GM18858 (cell line): ENCODE measurements around the gene BCL11B.

Experiments used
- ATAC-seq: cut with Tn5 transposase; IDR thresholded peaks from one replicate; pipeline ENCODE4 v1.9.1; 2021; ENCODE audit not compliant: unreplicated experiment

Gene BCL11B

DNA sequence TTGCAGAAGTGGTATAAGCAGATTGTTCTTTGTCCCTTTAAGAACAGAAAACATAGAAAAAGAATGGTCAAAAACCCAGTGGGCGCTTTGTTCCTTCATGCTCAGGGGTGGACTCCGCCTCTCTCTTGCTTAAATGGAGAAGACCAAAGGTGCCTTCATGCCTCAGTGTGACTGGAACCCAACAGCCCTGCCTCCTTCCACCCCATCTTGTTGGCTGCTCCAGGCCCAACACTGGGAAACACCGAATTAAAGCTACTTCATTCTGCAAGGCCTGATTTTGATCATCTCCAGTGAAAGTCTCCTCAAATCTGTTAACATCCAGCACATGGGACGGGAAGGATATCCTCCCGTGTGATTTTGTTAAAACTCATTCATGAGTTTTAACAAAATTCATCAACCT, 103.7 kb downstream of the BCL11B start:
- no peak for ATAC-seq

DNA sequence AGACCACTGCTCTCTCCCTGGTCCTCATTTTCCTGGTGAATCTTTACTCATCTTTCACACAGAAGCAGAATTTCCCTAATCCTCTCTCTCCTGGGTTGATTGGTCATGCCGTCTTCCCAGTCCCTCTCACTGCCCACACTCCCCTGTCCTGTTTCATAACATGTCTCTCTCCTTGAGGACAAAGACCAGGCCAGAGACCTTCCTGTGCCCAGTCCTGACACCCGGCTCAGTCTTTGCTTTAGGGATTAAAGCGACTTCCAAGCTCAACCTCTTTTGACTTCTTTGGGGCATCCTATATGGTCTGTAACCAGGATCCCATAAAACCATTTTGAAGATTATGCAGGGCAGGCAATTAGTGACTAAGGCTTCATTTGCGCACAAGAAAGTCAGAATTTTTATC, 105.5 kb downstream of the BCL11B start:
- no peak for ATAC-seq

DNA sequence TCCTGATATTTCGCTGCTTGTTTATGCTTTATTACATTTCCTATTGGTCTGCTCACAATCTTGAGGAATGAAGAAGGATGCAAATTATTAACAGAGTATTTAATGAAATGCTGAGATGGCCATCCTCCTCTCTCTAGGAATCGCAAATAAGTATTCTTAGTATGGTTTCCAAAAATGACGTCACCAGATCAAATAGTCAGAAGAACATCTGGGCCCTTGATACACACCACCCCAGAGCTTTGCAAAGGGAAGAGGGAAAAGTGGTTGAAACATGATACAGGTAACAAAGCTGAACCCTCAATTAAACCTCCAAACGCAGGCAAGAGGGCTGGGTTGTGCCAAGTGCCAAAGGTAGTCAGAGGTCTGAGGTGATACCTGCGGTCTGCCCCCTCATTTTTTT, 107.3 kb downstream of the BCL11B start:
- no peak for ATAC-seq

DNA sequence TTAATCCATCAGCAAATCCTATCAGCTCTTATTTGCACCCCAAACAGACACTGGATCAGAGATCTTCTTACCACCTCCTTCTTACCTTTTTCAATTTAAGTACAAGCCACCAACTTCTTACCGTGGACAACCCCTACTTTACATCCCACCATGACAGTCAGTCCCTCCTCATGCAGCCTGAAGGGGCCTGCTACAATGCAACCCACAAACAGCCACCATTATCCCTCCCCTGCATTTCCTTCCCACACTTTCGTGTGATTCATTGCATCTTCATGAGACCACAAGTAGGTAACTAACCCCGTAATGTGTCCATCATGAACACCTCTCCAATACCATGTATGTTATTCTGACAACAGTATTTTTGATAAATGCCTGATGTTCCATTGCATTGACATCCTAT, 108.6 kb downstream of the BCL11B start:
- ATAC-seq, result no peak

DNA sequence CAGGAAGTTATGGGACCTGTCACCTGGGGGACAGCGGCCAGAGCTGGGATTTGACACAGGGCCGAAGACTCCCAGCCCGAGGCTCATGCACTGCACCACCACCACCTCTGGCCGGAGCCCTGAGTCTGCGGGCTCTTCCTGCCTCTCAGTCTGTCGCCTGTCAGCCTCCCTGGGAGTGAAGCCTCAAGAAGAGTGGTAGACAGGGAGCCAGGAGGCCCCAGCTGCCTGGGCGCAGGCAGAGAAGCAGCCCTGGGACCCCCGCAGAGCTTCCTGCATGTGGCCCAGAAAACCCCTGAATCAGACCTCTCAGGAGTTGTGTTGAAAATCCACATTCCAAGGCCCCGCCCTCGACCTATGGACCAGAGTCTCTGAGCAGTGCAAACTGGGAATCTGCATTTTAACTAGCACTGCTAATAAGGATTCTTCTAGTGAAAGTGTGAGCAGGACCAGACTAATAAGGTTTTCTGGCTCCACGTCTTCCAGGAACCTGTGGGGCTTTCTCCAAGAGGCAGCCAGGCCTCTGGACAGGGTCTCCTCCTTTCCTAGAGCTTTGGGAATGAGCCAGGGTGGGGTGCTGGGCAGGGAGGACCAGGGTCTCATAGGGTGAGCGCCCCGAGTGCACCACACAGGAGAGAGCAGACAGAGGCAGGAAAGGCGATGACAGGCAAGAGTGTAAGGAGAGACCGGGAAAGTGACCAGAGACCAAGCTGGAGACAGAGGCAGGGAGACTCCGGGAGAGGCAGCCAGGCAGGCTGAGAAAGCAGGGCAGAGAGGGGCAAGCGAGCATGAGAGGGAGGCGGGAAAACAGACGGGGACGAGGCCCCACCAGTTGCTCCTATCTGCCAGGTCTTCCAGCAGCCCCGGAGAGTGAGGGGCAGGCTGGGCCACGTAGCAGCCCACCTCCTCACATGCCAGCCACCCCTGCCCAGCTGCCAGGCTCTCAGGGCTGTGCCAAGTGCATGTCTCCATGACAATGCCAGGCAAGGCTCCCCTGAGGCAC, 112.4 kb downstream of the BCL11B start:
- no peak for ATAC-seq

DNA sequence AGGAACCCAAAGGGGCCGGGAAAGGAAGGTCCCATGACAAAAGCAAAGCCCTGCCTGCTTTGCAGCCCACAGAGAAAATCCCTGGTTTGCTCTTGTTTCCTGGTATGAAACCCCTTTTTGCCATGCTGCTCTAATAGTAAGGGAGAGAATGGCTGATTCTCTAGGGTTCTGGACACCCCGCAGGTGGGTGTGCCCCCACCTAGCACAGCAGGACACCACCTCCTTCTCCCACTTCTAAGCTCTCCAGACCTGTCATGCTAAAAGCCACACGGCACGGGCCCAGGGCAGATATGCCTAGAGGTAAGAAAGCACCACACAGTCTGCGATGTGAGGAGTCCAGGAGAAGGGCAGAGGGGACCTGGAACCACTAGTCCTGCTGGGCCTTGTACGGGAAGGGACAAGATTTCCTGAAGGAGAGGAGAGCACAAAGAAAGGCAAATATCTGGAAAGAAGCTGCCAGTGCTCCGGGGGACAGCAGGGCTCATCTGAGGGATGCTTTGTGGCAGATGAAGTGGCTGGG, 113.3 kb downstream of the BCL11B start:
- ATAC-seq, result no peak

DNA sequence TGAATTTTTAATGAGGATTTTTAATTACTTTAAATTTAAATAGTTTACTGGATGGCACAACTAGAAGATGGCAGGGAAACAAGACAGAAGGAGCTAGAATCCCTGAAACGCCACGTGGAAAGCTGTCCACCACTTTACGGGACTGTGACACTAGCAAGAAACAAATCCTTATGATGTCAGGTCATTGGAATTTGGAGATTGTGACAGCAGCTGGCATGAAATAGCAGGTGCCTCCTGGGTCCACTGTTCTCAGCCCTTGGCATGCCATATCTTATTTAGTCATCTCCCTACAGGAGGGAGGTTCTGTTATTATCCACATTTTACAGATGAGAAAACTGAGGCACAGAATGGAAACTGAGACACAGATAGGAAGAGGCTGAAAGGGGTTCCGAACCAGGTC, 113.8 kb downstream of the BCL11B start:
- ATAC-seq, result no peak

DNA sequence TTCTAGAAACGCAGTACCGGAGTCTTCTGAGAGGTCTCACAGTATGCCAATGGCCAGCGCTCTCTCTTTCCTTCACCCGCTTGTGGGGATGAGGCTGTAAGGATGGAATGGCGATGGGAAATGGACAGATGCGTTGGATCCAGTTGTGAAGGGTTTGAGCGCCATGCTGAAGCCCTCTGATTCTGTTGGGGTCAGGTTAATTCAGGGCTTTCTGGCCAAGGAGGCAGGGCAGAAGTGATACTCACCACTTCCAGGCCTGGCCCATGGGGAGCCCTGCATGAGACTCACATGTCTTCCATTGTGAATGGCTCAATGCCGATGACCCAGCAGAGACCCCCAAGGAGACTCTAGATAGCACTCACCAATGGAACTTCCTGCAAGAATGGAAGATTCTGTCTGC, 114.3 kb downstream of the BCL11B start:
- ATAC-seq, result no peak

DNA sequence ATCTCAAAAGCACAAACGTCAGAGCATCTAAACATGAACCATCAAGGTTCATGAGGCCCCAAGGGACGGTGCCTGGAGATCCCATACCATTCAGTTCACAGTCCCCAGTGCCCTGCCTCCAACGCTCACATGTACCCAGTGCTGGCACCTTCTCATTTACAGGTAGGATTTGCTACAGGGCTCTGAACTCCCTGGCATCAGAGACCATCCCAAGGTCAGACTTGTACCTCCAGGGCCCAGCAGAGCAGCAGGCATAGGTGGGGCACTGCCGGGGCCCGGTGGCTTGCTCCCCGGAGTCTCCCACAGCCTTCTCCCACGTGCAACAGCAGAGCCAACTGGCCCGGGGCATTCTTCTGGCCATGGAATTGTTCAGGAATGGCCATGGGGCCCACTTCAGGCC, 114.8 kb downstream of the BCL11B start:
- no peak for ATAC-seq

DNA sequence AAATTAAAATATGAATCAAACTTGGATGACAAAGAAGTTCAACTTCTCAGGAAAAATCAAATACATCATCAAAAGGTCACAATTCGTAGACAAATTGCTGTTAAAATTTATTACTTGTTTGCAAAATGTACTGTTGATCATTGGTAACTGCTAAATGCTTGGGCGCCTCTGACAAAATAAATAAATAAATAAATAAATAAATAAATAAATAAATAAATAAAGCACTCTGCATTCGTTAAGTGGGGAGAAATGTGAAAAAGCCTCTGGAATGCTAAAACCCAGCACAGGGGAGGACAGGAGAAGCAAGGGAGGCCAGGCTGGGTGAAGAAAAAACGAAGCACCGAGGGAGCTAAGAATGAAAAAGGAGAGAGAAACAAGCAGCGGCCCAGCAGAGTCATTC, 115.2 kb downstream of the BCL11B start:
- ATAC-seq, result no peak

DNA sequence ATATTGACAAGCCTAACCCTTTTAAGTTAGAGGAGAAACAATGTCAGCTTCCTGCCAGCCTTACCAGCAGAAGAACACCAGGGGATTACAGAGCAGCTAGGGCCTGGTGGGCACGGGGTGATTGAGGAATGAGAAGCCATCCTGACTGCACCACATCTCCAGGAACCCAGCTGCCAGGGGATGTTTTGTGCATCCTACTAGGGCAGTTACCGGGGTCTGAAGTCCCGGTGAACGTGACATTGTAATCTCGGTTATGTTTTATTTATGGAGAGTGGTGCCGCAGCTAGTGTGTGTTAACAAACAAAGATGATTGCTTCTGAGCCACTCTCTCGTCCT, 115.9 kb downstream of the BCL11B start:
- ATAC-seq, result no peak

DNA sequence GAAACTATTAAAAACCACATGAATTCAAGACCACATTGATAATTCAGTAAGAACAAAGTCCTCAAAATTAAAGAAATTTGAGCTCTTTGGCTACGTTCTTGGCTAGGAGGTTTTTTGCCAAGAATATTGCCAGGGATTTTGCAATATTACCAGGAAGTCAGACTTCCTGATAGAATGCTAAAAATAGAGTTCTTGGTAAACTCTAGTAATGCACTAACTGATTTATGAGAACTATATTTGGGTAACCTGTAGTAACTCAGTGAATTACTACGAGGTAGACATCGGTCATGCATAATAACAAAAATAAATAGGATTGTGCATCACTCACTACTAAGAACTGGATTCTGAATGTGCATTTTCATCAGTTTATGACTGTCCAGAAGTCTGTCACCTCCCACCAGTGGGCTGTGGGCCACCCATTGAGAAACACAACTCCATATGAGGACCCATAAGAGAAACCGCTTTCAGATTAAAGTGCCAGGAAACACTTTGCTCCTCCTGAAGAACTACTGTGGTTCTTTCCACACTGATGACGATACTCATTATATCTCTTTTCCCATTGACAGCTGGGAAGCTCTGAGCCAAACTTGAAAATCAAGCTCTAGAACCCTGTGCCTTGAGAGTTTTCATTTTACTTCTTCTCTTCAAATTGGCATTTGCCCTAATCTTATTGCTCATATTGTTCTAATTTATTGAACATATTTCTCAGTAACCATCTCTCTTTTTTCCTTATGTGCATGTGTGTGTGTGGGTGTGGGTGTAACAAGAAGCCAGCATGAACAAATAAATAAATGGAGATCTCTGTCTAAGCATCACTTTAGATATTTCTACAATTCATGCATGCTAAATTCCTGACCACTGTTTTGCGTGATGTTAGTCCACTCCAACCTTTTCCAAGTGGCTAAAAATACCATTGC, 116.6 kb downstream of the BCL11B start:
- ATAC-seq, result no peak

DNA sequence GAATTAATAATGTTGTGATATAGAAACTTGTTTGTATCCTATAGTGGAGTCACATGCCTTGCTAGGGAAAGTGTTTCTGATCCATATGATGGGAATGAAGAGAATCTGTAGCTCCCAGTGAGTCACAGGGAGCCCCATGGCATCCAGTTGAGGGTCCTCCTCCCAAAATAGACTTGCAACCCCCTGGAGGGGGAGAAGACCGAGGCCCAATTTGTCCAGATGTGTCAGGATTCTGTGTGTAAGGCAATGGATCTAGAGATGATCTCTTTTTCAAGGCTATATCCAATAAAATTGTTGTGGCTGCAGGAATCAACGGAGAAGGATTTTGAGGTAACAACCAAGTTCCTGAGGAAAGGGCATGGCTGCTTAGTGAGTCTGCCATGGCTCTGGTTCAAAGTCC, 121.8 kb downstream of the BCL11B start:
- no peak for ATAC-seq

DNA sequence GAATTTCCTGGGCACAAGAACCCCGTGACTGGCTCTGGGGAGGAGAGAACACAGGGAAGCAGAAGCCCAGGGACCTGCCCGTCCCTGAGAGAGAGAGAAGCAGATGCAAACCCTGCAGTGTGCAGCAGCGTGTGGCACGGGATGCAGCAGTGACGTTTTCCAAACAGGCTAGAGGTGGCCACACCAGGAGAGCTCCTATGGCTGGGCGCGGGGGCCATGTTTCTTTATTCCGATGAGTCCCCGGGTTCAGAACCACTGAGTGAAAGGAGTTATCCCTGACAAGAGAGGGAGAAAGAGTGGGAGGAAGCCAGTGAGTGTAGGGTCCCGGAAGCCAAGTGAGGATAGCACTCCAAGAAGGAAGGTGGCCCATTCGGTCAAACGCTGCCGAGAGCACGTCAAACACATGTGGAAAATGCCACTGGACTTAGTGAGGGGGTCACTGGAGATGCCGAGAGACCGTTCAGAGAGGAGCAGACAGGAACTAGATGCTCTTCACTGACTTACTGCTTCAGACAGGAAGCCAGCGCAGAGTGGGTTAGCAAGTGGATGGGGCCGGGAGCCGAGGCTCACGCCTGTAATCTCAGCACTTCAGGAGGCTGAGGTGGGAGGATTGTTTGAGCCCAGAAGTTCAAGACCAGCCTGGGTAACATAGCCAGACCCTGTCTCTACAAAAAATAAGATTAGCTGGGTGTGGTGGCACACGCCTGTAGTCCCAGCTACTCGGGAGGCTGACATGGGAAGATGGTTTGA, 123.0 kb downstream of the BCL11B start:
- ATAC-seq, result no peak

DNA sequence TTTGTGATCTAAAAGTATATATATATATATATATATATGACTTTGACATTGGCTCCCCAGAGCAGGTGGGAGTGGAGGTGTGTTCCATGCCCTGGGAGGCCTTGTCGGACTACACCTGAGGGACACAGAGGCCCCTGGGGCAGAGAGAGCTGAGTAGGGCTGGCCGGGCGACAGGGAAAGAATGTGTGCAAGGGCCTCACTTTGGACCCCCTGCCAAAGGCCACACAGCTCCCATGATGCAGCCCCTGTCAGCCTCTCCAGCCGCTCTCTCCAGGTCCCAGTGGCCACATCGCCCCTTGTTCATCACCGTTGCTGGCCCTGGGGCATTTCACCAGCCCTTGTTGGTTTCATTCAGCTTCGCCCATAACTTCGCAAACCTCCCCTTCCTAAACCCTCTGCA, 123.9 kb downstream of the BCL11B start:
- ATAC-seq, result no peak

DNA sequence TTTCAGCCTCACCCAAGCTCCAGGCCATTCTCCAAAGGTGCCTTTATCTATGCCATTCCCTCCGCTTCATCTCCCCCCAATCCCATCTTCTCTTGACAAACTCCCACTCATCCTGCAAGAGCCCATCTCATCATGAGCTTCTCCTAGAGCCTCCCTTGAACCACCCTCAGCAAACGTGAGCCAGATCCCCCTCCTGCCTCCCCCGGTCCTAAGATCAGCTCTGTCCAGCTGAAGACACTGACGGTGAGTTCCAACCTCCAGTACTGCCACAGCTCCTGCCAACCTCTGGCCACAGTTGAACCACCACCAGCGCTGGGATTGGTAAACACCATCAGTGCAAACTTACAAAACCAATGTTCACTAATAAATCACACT, 124.6 kb downstream of the BCL11B start:
- no peak for ATAC-seq

DNA sequence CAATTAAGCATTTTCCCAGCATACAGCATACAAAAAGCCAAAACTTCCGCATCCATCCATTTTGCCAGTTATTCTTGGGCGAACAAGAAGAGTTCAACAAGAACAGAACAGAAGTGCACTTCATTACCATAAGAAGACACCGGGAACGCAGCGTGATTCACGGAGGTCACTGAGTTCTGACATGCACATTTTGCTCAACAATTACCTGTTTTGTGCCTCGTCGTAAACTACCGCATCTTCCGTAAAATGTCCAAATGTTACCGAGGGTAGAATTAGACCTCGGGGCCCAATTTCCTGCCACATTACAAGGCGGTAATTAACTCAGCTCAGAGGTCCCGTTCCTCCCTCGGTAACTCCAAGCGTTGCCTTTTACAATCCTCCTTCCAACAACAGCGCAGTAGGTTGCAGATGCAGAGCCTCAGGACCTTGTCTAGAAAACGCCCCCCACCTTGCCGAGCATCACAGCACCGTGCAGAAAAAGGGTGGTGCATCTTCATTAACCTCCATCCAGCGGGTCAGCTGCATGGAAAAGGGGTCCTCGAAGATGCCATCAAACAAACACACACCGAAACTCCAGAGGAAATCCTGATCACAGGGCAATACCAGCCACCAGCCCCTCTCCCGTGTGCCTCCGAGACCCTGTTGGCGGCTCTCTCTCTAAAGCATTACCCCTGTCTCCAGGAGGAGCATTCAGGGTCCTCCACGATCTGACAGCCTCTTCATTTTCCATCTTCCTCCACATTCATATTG, 125.2 kb downstream of the BCL11B start:
- no peak for ATAC-seq

DNA sequence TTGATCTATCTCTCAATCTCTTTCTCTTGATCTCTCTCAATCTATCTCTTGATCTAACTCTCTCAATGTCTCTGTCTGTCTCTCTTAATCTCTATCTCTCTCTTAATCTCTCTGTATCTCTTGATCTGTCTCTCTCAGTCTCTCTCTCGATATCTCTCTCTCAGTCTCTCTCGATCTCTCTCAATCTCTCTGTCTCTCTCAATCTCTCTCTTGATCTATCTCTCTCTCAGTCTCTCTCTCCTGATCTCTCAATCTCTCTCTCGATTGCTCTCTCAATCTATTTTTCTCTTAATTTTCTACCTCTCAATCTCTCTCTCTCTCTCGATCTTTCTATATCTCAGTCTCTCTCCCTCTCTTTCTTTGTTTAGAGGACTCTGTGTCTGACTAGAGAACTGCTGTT, 126.7 kb downstream of the BCL11B start:
- ATAC-seq, result no peak

DNA sequence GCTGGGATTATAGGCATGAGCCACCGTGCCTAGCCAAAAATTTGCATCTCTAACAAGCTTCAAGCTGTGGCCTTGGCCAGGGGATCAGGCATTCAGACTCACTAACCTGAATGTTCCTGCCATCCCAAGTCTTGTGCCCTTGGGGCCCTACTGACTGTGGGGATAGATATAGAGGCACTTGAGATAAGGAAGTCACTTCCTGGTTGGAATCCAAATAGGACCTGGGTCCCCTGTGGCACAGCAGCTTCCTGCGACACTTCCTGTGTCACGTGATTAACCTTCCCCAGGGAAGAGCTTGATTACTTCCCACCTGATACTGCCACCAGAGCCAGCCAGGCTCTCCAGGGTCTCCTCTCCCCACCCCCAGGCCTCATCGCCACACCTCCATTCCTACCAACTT, 128.2 kb downstream of the BCL11B start:
- ATAC-seq, result no peak

DNA sequence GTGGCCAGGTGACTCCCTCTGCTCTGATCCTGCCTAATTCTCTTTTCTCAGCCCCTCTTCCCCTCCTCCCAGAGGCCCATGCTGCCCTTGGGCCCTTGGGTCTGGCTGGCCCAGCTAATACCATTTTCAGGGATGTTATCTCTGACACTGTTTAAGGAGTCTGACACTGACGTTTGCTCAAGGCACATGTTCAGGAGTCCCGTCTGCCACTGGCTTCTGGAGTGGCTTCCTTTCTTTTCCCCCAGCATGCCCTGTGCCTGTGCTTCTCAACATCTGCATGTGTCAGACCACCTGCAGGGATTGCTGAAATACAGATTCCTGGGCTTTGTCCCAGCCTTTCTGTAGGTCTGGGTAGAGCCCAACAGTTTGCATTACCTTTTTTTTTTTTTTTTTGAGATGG, 128.9 kb downstream of the BCL11B start:
- ATAC-seq, result no peak
